Kidney capillary endothelial cell (primary cell): ENCODE results near the gene ANGPT4.

Experiments
- DNase-seq: peaks from one replicate; pipeline ENCODE4 v3.0.0-alpha.2; 2018; ENCODE audit warnings: low spot score

ANGPT4 gene

GRCh38 chr20:825710-826421 lies 90.3 kb downstream of the ANGPT4 start:
- no peak for DNase-seq

GRCh38 chr20:824916-825315 lies 91.2 kb downstream of the ANGPT4 start:
- DNase-seq = no peak

DNA sequence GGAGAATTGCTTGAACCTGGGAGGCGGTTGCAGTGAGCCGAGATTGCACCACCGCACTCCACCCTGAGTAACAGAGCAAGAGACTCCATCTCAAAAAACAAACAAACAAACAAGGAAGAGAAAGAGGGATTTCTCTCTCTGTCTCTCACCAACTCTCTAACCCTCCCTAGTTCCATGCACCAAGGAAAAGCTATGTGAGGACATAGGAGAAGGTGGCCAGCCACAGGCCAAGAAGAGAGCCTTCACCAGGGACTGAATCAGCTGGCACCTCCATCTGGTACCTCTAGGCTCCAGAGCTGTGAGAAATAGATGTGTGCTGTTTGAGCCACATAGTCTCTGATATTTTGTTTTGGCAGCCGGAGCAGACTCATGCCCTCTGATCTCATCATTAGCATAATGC lies 91.6 kb downstream of the ANGPT4 start:
- no peak for DNase-seq

DNA sequence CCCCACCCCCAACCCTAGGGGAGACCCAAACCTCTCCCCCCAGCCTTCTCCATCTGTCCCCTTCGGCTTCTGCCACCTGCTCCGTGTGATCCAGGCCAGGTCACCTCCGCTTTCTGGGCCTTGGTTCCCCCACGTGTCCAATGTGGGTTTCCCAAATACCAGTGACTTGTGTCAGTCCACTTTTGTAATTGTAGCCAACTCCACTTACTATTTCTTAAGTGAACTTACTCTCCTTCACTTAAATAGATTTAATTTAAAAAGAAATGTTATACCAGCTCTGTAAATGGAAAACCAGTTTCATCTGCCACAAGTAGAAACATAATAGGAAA lies 92.6 kb downstream of the ANGPT4 start:
- DNase-seq = no peak

GRCh38 chr20:822651-823573 lies 93.2 kb downstream of the ANGPT4 start:
- no peak for DNase-seq

DNA sequence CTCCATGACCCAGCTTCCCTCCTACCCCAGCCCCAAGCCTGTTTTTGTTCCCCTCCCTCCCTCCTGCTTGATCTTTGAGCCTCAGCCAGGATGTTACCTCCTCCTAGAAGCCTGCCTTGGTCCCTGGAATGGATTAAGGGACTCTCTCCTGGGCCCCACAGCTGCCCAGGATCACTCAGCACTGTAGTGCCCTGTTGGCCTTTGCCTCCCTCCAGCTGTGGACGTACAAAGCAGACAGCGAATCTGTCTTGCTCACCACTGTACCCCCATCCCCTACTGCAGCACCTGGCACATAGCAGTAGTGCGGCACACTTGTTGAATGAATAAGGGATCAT lies 94.4 kb downstream of the ANGPT4 start:
- no peak for DNase-seq

GRCh38 chr20:821046-821730 lies 94.9 kb downstream of the ANGPT4 start:
- DNase-seq = no peak

DNA sequence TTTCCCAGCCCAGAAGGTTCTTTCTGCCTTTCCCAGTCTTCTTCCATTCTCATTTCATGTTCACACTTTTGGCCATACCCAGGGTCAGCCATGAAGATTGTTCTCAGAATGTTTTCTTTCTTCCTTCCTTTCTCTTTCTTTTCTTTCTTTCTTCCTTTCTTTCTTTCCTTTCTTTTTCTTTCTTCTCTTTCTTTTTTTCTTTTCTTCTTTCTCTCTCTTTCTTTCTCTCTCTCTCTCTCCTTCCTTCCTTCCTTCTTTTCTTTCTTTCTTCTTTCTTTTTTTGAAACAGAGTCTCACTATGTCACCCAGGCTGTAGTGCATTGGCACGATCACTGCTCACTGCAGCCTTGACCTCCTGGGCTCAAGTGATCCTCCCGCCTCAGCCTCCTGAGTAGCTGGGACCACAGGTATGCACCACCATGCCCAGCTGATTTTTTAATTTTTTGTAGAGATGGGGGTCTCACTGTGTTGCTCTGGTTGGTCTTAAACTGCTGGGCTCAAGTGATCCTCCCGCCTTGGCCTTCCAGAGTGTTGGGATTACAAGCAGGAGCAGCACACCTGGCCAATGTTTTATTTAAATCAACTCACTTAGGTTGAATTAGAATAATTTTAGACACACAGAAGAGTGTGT lies 95.7 kb downstream of the ANGPT4 start:
- DNase-seq = no peak
